Measurements from ENCODE around the gene BUB3. TPM values are rescaled to one million over a fixed set of nuclear protein-coding genes. Genes with fewer than 3 reads are reported as not detected.
"Not testable (repeated sequence)": the region's sequence is repeated elsewhere in the genome, so short reads cannot be mapped to it uniquely, and the experiment has no call there.

Gene BUB3
- total and polyA plus RNA-seq, 2 of the 13 experiments (the other 11 are each of a cell fraction or from before 2014, with no cell fraction given), result 174 to 188 TPM

DNA sequence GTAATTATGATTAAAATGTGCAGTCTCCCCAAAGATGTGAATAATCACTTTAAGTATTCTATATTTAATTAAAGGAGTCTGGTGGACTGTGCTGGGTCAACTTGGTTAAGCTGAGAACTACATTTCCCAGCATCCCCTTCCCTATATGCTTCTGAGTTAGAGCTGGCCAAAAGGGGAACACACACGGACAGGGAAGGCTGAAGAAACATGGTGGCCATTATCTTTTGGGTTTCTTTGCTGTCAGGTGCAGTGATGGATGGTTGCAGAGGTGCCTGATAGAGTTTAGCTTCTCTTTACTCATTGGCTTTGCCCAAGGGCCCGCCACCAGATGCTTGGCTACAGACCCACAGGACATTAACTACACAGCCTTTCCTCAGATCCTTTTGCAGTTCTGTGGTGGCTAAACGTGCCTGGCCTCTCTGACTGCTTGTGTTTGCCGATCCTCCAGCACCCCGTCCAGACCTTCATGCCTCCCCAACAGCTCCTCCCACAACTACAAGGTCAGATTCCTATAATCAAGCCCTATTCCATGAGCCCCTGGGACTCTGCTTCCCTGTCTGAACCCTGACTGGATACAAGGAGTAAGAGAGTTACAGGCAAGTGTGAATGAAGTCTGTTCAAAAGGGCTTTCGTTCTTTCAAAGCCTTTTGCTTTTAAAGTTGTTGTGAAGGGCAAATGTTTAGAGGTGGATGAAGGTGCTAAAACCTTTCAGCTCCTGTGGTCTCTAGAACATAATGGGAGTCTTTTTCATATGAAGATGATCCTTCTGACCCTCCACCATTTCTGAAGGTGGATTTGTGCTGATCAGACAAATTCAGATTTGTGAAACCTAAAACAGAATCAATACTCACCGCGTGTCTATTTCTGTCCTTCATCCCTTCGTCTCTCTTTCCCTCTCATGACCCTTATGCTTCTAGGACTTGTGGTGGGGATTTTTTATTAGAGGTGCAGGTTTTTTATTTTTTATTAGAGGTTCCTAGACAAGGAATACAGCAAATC, 21.5 kb downstream of the BUB3 start (continued):
- TF ChIP-seq, protein P1, sequence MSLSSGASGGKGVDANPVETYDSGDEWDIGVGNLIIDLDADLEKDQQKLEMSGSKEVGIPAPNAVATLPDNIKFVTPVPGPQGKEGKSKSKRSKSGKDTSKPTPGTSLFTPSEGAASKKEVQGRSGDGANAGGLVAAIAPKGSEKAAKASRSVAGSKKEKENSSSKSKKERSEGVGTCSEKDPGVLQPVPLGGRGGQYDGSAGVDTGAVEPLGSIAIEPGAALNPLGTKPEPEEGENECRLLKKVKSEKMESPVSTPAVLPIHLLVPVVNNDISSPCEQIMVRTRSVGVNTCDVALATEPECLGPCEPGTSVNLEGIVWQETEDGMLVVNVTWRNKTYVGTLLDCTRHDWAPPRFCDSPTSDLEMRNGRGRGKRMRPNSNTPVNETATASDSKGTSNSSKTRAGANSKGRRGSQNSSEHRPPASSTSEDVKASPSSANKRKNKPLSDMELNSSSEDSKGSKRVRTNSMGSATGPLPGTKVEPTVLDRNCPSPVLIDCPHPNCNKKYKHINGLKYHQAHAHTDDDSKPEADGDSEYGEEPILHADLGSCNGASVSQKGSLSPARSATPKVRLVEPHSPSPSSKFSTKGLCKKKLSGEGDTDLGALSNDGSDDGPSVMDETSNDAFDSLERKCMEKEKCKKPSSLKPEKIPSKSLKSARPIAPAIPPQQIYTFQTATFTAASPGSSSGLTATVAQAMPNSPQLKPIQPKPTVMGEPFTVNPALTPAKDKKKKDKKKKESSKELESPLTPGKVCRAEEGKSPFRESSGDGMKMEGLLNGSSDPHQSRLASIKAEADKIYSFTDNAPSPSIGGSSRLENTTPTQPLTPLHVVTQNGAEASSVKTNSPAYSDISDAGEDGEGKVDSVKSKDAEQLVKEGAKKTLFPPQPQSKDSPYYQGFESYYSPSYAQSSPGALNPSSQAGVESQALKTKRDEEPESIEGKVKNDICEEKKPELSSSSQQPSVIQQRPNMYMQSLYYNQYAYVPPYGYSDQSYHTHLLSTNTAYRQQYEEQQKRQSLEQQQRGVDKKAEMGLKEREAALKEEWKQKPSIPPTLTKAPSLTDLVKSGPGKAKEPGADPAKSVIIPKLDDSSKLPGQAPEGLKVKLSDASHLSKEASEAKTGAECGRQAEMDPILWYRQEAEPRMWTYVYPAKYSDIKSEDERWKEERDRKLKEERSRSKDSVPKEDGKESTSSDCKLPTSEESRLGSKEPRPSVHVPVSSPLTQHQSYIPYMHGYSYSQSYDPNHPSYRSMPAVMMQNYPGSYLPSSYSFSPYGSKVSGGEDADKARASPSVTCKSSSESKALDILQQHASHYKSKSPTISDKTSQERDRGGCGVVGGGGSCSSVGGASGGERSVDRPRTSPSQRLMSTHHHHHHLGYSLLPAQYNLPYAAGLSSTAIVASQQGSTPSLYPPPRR (CRISPR knock-in tag; IDR thresholded peaks at IDR 0.05; ENCODE audit: borderline replicate concordance), result no peak
- TF ChIP-seq ZNF143 (CRISPR knock-in tag; IDR thresholded peaks at IDR 0.05) (peak; percentile 65), MAFK (conservative IDR thresholded peaks at IDR 0.05 in 1 of 2, IDR thresholded peaks at IDR 0.05 in 1 of 2; ENCODE audit: low read length in 2 of 2) (peak; percentile 86 to 87), HDAC6 (IDR thresholded peaks at IDR 0.05; ENCODE audit: low read depth, low read length) (no peak), FOXK1 (CRISPR knock-in tag; IDR thresholded peaks at IDR 0.05; ENCODE audit: borderline replicate concordance, low read depth) (no peak), ZNF552 (CRISPR knock-in tag; IDR thresholded peaks at IDR 0.05; ENCODE audit: borderline replicate concordance) (no peak), RBM22 (optimal IDR thresholded peaks at IDR 0.05; ENCODE audit: low read length) (no peak), FLYWCH1 (CRISPR knock-in tag; IDR thresholded peaks at IDR 0.05) (no peak), THAP11 (CRISPR knock-in tag; IDR thresholded peaks at IDR 0.05) (peak; percentile 67)
- TF ChIP-seq, protein P2, sequence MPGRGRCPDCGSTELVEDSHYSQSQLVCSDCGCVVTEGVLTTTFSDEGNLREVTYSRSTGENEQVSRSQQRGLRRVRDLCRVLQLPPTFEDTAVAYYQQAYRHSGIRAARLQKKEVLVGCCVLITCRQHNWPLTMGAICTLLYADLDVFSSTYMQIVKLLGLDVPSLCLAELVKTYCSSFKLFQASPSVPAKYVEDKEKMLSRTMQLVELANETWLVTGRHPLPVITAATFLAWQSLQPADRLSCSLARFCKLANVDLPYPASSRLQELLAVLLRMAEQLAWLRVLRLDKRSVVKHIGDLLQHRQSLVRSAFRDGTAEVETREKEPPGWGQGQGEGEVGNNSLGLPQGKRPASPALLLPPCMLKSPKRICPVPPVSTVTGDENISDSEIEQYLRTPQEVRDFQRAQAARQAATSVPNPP (CRISPR knock-in tag; IDR thresholded peaks at IDR 0.05), result no peak

DNA sequence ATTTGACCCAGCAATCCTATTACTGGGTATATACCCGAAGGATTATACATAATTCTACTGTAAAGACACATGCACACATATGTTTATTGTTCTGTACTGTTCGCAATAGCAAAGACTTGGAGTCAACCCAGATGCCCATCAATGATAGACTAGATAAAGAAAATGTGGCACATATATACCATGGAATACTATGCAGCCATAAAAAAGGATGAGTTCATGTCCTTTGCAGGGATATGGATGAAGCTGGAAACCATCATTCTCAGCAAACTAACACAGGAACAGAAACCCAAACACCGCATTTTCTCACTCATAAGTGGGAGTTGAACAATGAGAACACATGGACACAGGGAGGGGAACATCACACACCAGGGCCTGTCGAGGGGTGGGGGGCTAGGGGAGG, 24.2 kb downstream of the BUB3 start:
- DNase-seq (ENCODE audit: low spot score); H3K4me2 ChIP-seq (ENCODE audit: low read depth, low read length); H3K4me1 ChIP-seq (ENCODE audit: insufficient read depth, low read length); H2AFZ ChIP-seq (ENCODE audit: low read length); H4K20me1 ChIP-seq (ENCODE audit: insufficient read depth, low read length); ATAC-seq; FAIRE-seq; H3K4me3 ChIP-seq (replicated peaks in 1 of 3; ENCODE audit: insufficient read depth in 1 of 3, low read depth in 2 of 3, low read length in 3 of 3); POLR2A ChIA-PET; H3K9ac ChIP-seq (ENCODE audit: insufficient read depth, low read depth, low read length); H3K27ac ChIP-seq (ENCODE audit: extremely low read length, insufficient read depth, low read length); intact Hi-C loops (cut with micrococcal nuclease; ENCODE audit: unreplicated experiment); H3K9me3 ChIP-seq (ENCODE audit: low read length); in situ Hi-C loops (cut with HindIII; ENCODE audit: extremely low pct_ligation_motif_present, low pct_unique_long_range_greater_than_20kb); H3K79me2 ChIP-seq (ENCODE audit: insufficient read depth, low read length); H3K36me3 ChIP-seq (replicated peaks in 1 of 2; ENCODE audit: control insufficient read depth in 1 of 2, insufficient read depth in 2 of 2, low read length in 2 of 2); BruUV-seq (replicated peaks); H3K27me3 ChIP-seq (ENCODE audit: control insufficient read depth in 1 of 2, insufficient read depth in 2 of 2, low read length in 2 of 2); CTCF ChIA-PET (ENCODE audit: low intra/inter-chr PET ratio, low total read pairs): not testable (repeated sequence)
- 95% methylated on average over 4 of the region's 4 CpGs for WGBS (ENCODE audit: low lambda C conversion rate)

All from HepG2 (cell line).